SJCRH30 (cell line): ENCODE results near the gene DHRS11. TPM values are rescaled to one million over a fixed set of nuclear protein-coding genes. Genes with fewer than 3 reads are reported as not detected.

Source experiments
- DNase-seq, 2 experiments: peaks; one replicate each; pipeline ENCODE4 v3.0.0-alpha.2; 2015 to 2020
- H3K27ac ChIP-seq: fragments of 250-450 bp; sonication (Bioruptor Pico); 2 replicates; pipeline ENCODE4 v1.5.1; 2020; ENCODE audit warnings: mild to moderate bottlenecking, moderate library complexity
- H3K27me3 ChIP-seq: fragments of 250-450 bp; sonication (Bioruptor Pico); 2 replicates; pipeline ENCODE4 v1.5.1; 2020; ENCODE audit warnings: mild to moderate bottlenecking, moderate library complexity
- H3K36me3 ChIP-seq: fragments of 250-450 bp; sonication (Bioruptor Pico); 2 replicates; pipeline ENCODE4 v1.5.1; 2020; ENCODE audit warnings: mild to moderate bottlenecking, moderate library complexity
- H3K4me1 ChIP-seq: fragments of 250-450 bp; sonication (Bioruptor Pico); 2 replicates; pipeline ENCODE4 v1.5.1; 2020; ENCODE audit warnings: mild to moderate bottlenecking, moderate library complexity
- H3K4me3 ChIP-seq: fragments of 250-450 bp; sonication (Bioruptor Pico); 2 replicates; pipeline ENCODE4 v1.5.1; 2020; ENCODE audit warnings: mild to moderate bottlenecking, moderate library complexity
- H3K9me3 ChIP-seq: fragments of 250-450 bp; sonication (Bioruptor Pico); replicated peaks from 2 replicates; pipeline ENCODE4 v1.5.1; 2020; ENCODE audit warnings: mild to moderate bottlenecking, moderate library complexity
- total RNA-seq: library from RNA; depleted of rRNA; stranded (reverse); fragments of >200 nt; shearing (Covaris generic); gene quantifications from 2 replicates; pipeline ENCODE4 v1.2.3, GENCODE V29; 2014

Gene DHRS11
- total RNA-seq, 1 experiment from 2014 or later = 18.1 TPM

GRCh38 chr17:36578671-36579070, 13.0 kb upstream of the DHRS11 start:
- Histone ChIP-seq H3K4me3 (no peak overlapping the region), H3K4me1 (no peaks in the 10 kb centered on the region), H3K36me3 (peaks cover 76% of the 10 kb centered on the region), H3K27me3 (no peaks in the 10 kb centered on the region), H3K9me3 (no peaks in the 10 kb centered on the region), H3K27ac (no peak overlapping the region)
- no peak for DNase-seq

DNA sequence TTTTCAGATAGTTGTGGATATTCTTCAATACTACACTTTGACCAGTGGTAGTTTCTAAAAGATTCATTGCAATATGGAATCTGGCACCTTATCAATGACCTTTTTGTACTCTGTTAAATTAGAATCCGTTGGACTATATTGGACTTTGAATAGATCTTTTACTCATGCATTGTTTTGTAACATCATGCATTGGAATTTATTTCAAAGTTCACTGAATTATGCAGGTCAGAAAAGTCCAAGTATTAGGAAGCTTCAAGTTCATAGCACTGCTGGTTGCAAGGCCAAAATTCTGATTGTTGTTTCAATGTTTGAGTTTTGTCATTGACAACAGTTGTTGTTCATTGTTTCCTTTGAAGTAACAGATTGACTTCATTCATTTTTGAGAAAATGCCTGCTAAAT, 7.9 kb upstream of the DHRS11 start:
- H3K9me3 ChIP-seq = no peaks in the 10 kb centered on the region
- no peaks in the 10 kb centered on the region for H3K4me1 ChIP-seq
- no peak overlapping the region for H3K4me3 ChIP-seq
- no peak overlapping the region for H3K27ac ChIP-seq
- no peaks in the 10 kb centered on the region for H3K27me3 ChIP-seq
- DNase-seq = no peak
- peaks cover 91% of the 10 kb centered on the region for H3K36me3 ChIP-seq

- no peaks in the 10 kb centered on the region for H3K9me3 ChIP-seq
- DNase-seq = no peak
- no peaks in the 10 kb centered on the region for H3K27me3 ChIP-seq
- H3K4me1 ChIP-seq = no peaks in the 10 kb centered on the region; the same call in 1 of the 2 replicates
- H3K27ac ChIP-seq = no peak overlapping the region
- H3K36me3 ChIP-seq = peaks cover 74% of the 10 kb centered on the region
- no peak overlapping the region for H3K4me3 ChIP-seq
Observed at GRCh38 chr17:36586138-36586537, 5.5 kb upstream of the DHRS11 start.

DNA sequence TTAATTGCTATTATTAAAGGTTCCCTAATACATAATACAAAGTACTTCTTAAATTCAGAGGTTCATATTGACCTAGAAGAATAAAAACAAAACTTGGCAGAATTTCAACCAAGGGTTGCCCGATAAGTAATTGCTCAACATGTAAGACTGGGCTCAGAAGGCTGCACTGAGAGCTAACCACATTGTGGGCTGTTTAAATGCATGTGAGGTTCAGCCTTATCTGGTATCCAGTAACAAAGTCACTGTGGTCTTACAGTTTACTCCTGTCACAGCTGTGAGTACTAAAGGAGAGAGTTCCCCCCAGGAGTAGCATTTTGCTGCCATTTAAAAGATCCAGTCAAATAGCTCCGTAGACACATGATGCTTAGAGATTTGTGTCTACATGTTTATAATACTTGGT, 1.6 kb upstream of the DHRS11 start:
- peaks cover 37% of the 10 kb centered on the region for H3K36me3 ChIP-seq
- H3K9me3 ChIP-seq = no peaks in the 10 kb centered on the region
- no peak for DNase-seq
- no peaks in the 10 kb centered on the region for H3K27me3 ChIP-seq
- H3K4me1 ChIP-seq = no peaks in the 10 kb centered on the region; the same call in 1 of the 2 replicates
- no peak overlapping the region for H3K27ac ChIP-seq
- no peak overlapping the region for H3K4me3 ChIP-seq

DNA sequence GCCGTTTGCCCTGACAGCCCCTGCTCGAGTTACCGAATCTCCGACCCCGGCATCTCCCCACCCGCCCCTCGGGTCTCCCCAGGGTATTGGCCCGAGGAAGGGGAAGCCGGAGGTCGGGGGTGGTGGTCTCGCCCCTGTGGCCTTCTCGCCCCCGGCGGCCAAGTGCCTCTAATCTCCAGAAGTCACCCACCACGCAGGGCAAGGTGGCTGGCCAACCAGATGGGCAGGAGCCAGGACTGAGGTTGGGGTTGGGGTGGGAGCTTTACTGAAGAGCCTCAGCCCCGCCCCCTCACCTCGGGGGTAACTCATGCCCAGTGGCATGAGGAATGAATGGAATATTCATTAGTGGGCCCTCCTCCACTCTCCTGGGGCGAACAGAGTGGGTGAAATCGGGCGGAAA, 637 bp downstream of the DHRS11 start:
- peak overlapping the region; percentile 28; the same call in 1 of the 2 replicates for H3K27ac ChIP-seq
- peak; percentile 52 to 57 for DNase-seq
- no peaks in the 10 kb centered on the region for H3K27me3 ChIP-seq
- peak overlapping the region; percentile 81 for H3K4me3 ChIP-seq
- peaks cover 19% of the 10 kb centered on the region for H3K36me3 ChIP-seq
- H3K4me1 ChIP-seq = no peaks in the 10 kb centered on the region; the same call in 1 of the 2 replicates
- H3K9me3 ChIP-seq = no peaks in the 10 kb centered on the region

- DNase-seq = no peak
- Histone ChIP-seq H3K27ac (no peak overlapping the region), H3K4me3 (peak overlapping the region; percentile 81), H3K27me3 (no peaks in the 10 kb centered on the region), H3K36me3 (peaks cover 15% of the 10 kb centered on the region), H3K9me3 (no peaks in the 10 kb centered on the region), H3K4me1 (no peaks in the 10 kb centered on the region; the same call in 1 of the 2 replicates)
Observed at GRCh38 chr17:36592716-36593321, 1.1 kb downstream of the DHRS11 start.

DNA sequence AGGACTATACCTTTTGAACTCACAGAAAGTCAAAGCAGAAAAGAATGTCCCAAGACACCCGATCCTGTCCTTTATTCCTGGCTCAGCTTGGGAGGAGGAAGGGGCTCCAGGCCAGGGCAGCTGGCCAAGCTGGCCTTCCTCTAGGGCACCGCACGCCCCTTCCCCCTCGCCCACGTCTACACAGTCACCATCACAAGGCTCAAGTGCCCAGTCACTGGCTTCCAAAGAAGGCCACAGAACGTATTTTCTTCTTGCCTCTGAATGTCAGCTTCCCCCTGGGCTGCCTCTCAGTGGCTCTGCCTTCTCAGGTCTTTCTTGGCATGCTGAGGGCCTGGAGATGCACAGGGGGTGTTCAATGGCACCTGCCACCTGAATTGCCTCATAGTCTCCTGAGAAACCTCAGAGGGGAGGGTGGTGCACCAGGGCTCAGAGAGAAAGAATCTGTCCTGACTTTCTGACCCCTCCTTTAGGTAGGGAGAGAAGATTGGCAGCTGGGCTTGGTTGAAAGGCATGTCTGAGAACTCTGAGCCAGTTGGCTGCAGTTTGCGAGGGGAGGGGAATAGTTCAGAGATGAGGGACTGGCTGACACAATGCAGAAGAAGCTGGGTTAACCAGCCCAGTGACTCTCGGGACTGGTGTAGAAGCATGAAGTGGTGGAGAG, 2.1 kb downstream of the DHRS11 start:
- H3K4me3 ChIP-seq = no peak overlapping the region

DNA sequence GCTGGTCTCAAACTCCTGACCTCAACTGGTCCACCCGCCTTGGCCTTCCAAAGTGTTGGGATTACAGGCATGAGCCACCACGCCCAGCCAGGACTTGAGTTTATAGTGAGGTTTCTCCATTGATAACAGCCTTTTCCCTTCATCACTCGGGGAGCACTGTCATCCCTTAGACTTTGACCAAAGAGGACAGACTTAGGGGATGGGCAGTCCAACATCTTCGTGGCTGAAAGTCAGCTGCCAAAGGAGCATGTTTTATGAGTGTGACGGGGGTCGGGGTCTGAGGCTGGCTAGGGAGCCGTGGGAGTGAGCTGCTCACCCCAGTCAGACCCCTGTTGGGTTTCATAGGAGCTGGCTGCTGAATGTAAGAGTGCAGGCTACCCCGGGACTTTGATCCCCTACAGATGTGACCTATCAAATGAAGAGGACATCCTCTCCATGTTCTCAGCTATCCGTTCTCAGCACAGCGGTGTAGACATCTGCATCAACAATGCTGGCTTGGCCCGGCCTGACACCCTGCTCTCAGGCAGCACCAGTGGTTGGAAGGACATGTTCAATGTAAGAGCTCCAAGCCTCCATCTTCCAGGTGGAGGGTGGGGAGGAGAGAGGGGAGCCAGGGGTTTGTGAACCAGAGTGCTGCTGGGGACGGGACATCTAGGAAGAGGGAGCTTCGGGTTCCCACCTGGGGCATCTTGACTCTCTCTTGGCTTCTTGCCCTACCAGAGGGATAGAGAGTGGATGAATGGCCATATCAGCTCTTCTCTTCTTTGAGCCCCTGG, 3.1 kb downstream of the DHRS11 start:
- Histone ChIP-seq H3K36me3 (peaks cover 3% of the 10 kb centered on the region; the same call in 1 of the 2 replicates), H3K4me3 (no peak overlapping the region), H3K27me3 (no peaks in the 10 kb centered on the region), H3K9me3 (no peaks in the 10 kb centered on the region), H3K27ac (no peak overlapping the region), H3K4me1 (no peaks in the 10 kb centered on the region; the same call in 1 of the 2 replicates)
- DNase-seq = no peak

More for the DNA sequence above, 2.1 kb downstream of the DHRS11 start:
- no peak for DNase-seq
- Histone ChIP-seq H3K27ac (no peak overlapping the region), H3K27me3 (no peaks in the 10 kb centered on the region), H3K4me1 (no peaks in the 10 kb centered on the region; the same call in 1 of the 2 replicates), H3K9me3 (no peaks in the 10 kb centered on the region), H3K36me3 (peaks cover 8% of the 10 kb centered on the region)

- peaks cover 4% of the 10 kb centered on the region for H3K4me1 ChIP-seq
Observed at GRCh38 chr17:36597226-36597625, 5.5 kb downstream of the DHRS11 start.

DNA sequence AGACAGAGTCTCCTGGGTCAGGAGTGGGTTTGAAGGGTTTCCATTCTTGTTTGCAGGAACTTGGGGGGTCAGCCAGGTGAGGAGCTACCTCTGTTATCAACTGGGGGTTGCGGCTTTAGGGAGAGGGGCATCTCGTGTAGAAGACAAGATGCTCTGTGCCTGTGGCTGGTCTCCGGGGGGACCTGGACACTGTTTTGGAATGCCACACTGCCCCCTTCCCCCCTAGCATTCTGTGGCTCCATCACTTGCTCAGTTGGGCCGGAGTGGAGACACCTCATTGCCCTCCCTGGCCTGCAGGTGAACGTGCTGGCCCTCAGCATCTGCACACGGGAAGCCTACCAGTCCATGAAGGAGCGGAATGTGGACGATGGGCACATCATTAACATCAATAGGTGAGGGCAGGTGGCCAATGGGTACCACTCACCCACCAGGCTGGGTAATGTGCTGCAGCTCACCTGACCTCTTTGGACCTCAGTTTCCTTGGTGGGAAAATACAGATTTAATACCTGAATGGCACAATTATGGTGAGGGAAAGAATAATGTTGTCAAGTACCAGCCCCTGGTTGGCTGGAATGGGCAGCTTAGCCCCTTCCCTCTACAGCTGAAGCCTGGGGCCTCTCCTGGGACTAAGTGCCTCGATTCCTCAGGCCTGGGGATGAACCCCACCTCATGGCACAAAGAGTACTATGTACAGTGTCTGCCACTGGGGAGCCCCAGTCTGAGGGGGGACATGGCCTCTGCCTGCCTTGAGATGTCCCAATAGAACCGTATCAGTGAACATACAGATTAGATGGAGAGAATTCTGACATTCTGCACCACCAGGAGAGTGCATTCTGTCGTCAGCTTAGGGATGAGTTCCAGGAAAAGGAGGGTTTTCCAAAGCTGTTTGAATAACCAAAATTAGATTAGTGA, 6.4 kb downstream of the DHRS11 start:
- no peak for DNase-seq
- Histone ChIP-seq H3K9me3 (no peaks in the 10 kb centered on the region), H3K4me1 (peaks cover 4% of the 10 kb centered on the region), H3K27me3 (no peaks in the 10 kb centered on the region), H3K4me3 (no peak overlapping the region), H3K27ac (no peak overlapping the region), H3K36me3 (peaks cover 3% of the 10 kb centered on the region; the same call in 1 of the 2 replicates)

More at GRCh38 chr17:36597226-36597625, 5.5 kb downstream of the DHRS11 start:
- no peak for DNase-seq
- Histone ChIP-seq H3K27ac (no peak overlapping the region), H3K4me3 (no peak overlapping the region), H3K36me3 (peaks cover 3% of the 10 kb centered on the region; the same call in 1 of the 2 replicates), H3K9me3 (no peaks in the 10 kb centered on the region), H3K27me3 (no peaks in the 10 kb centered on the region)

- no peak overlapping the region for H3K27ac ChIP-seq
- H3K36me3 ChIP-seq = peaks cover 3% of the 10 kb centered on the region; the same call in 1 of the 2 replicates
- H3K4me3 ChIP-seq = no peak overlapping the region
- no peak for DNase-seq
- H3K4me1 ChIP-seq = peaks cover 4% of the 10 kb centered on the region
- H3K9me3 ChIP-seq = no peaks in the 10 kb centered on the region
- no peaks in the 10 kb centered on the region for H3K27me3 ChIP-seq
Observed at GRCh38 chr17:36598951-36599401, 7.3 kb downstream of the DHRS11 start.

DNA sequence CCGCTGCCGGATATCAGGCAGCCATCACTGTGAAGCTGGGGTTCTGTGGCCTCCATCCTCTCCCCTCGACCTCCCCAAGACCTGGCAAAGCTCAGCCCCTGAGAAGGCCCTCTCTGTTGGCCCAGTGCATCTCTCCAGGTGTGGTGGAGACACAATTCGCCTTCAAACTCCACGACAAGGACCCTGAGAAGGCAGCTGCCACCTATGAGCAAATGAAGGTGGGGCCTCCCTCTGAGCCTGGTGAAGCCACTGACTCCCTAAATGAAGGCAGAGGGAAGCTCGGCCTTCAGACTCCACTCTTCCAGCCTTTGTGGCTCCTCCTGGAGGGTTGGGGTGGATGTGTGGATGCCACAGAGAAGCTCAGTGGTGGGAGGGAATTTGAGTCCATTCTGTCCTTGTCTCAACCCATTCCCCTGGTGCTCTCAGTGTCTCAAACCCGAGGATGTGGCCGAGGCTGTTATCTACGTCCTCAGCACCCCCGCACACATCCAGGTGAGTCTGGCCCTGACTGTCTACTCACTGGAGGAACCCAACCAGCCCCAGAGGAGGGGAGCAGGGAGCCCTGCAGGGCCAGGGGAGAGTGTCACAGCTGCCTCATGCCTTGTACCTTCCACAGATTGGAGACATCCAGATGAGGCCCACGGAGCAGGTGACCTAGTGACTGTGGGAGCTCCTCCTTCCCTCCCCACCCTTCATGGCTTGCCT, 8.0 kb downstream of the DHRS11 start:
- no peak overlapping the region for H3K4me3 ChIP-seq
- H3K4me1 ChIP-seq = peaks cover 4% of the 10 kb centered on the region
- DNase-seq = no peak
- peaks cover 3% of the 10 kb centered on the region; the same call in 1 of the 2 replicates for H3K36me3 ChIP-seq
- H3K27ac ChIP-seq = no peak overlapping the region
- no peaks in the 10 kb centered on the region for H3K27me3 ChIP-seq
- no peaks in the 10 kb centered on the region for H3K9me3 ChIP-seq

GRCh38 chr17:36600465-36600864, 8.8 kb downstream of the DHRS11 start:
- no peak for DNase-seq
- Histone ChIP-seq H3K4me1 (peaks cover 4% of the 10 kb centered on the region), H3K9me3 (no peaks in the 10 kb centered on the region), H3K36me3 (peaks cover 3% of the 10 kb centered on the region; the same call in 1 of the 2 replicates), H3K4me3 (peak overlapping the region; percentile 83), H3K27me3 (no peaks in the 10 kb centered on the region), H3K27ac (peak overlapping the region; percentile 55)
